Osteoblast (primary cell): ENCODE results near the gene CYP46A1. TPM values are rescaled to one million over a fixed set of nuclear protein-coding genes. Genes with fewer than 3 reads are reported as not detected.

ENCODE experiments used
- DNase-seq: peaks from one replicate; pipeline ENCODE4 v3.0.0; 2011; ENCODE audit warnings: low spot score, mixed read lengths; ENCODE audit not compliant: insufficient read length; ENCODE audit errors: missing footprints
- H2AFZ ChIP-seq: 2 replicates; pipeline ENCODE4 v1.6.0; 2011; ENCODE audit warnings: mild to moderate bottlenecking, low read length
- H3K27ac ChIP-seq: 2 replicates; pipeline ENCODE4 v1.5.1; 2011; ENCODE audit warnings: mild to moderate bottlenecking, low read depth, low read length, moderate library complexity
- H3K27me3 ChIP-seq: 2 replicates; pipeline ENCODE4 v1.6.0; 2012; ENCODE audit warnings: mild to moderate bottlenecking, control low read depth, inconsistent platforms, low read length, moderate library complexity; ENCODE audit not compliant: insufficient read depth
- H3K36me3 ChIP-seq: 2 replicates; pipeline ENCODE4 v1.5.1; 2011; ENCODE audit warnings: mild to moderate bottlenecking, low read length, control low read depth, moderate library complexity; ENCODE audit not compliant: insufficient read depth
- H3K4me1 ChIP-seq: 2 replicates; pipeline ENCODE4 v1.5.1; 2011; ENCODE audit warnings: mild to moderate bottlenecking, low read length, control low read depth, moderate library complexity; ENCODE audit not compliant: insufficient read depth
- H3K4me2 ChIP-seq: 2 replicates; pipeline ENCODE4 v1.6.0; 2011; ENCODE audit warnings: mild to moderate bottlenecking, low read length; ENCODE audit not compliant: insufficient read depth
- H3K4me3 ChIP-seq: fragments of 200-600 bp; sonication (generic); 3 replicates; pipeline ENCODE4 v1.5.1; 2012; ENCODE audit warnings: mild to moderate bottlenecking, low read length, inconsistent platforms; ENCODE audit not compliant: insufficient read depth
- H3K79me2 ChIP-seq: 2 replicates; pipeline ENCODE4 v1.6.0; 2012; ENCODE audit warnings: mild to moderate bottlenecking, low read length, control low read depth, inconsistent platforms; ENCODE audit not compliant: insufficient read depth
- H3K9me3 ChIP-seq: 2 replicates; pipeline ENCODE4 v1.5.1; 2011; ENCODE audit warnings: low read depth, low read length, control low read depth
- H4K20me1 ChIP-seq: 2 replicates; pipeline ENCODE4 v1.6.0; 2012; ENCODE audit warnings: mild to moderate bottlenecking, low read length, control low read depth; ENCODE audit not compliant: insufficient read depth
- CTCF ChIP-seq: IDR thresholded peaks from 2 replicates; pipeline ENCODE4 v1.5.1; 2011; ENCODE audit warnings: mild to moderate bottlenecking, low read depth, low read length, moderate library complexity; ENCODE audit errors: extremely low read depth
- total RNA-seq: library from RNA; depleted of rRNA; stranded (reverse); fragments of >200 nt; gene quantifications from 2 replicates; pipeline ENCODE4 v1.2.3, GENCODE V29; 2012

The CYP46A1 gene
- total RNA-seq, 1 donor, result 0.36 TPM

DNA sequence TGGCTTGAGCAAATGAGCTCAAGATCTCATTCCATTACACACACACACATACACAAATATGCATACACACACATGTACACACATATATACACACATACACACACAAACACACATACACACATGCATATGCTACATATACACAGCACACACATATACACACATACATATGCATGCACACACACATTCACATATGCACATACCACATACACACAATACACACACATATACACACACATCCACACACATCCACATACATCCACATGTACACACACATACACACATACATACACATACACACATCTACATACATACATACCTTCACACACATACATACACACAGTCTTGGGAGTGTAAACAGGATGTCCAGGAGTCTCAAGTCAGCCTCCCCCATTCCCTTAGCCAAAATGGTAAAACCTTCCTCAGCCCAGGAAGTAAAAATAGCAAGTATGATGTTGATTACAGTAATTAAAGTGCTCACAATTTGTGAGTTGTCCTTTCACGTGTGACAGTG, 26.4 kb upstream of the CYP46A1 start:
- no peaks in the 10 kb centered on the region for H3K79me2 ChIP-seq
- H3K4me3 ChIP-seq, result no peak overlapping the region

DNA sequence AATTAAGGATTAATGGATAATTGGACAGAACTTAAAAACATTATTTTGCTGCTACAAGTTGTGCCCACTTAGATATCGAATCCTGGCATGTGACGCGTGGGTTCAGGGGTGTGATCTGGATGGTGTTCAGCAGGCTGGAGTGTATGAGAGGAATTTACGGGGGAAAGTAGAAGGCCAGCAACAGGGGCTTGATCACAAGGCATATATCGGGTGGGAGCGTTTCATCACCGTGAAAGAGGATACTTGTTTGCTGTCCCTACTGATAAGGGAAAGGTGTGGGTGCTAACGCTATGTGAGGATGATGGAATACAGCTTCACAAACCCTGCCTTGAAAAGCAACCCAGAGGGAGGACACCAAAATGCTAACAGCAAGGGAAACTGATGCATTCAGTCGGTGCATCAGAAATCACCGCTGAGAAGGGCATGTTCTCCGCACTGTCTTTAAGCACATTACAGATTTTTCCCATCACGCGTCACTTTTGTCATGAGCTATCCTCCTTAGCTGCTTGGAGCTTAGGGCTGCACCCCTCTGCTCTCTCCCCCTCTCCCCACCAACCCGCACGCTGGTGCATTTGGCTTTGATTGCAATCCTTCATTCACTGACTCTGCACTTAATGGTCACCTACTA, 25.8 kb upstream of the CYP46A1 start:
- H3K79me2 ChIP-seq, result no peaks in the 10 kb centered on the region
- H3K4me1 ChIP-seq, result peaks cover 12% of the 10 kb centered on the region
- TF ChIP-seq CTCF, result no peak
- H4K20me1 ChIP-seq, result peaks cover 9% of the 10 kb centered on the region
- no peak overlapping the region for H3K4me2 ChIP-seq
- no peaks in the 10 kb centered on the region for H3K27me3 ChIP-seq
- no peak overlapping the region for H2AFZ ChIP-seq
- H3K4me3 ChIP-seq, result no peak overlapping the region
- peak; percentile 52 for DNase-seq
- H3K36me3 ChIP-seq, result peaks cover 6% of the 10 kb centered on the region
- H3K27ac ChIP-seq, result no peak overlapping the region
- H3K9me3 ChIP-seq, result no peaks in the 10 kb centered on the region

More for the DNA sequence above, 26.4 kb upstream of the CYP46A1 start:
- Histone ChIP-seq H3K4me1 (peaks cover 12% of the 10 kb centered on the region), H2AFZ (no peak overlapping the region), H3K27me3 (no peaks in the 10 kb centered on the region), H3K36me3 (no peaks in the 10 kb centered on the region), H4K20me1 (peaks cover 9% of the 10 kb centered on the region), H3K4me2 (no peak overlapping the region), H3K27ac (no peak overlapping the region), H3K9me3 (no peaks in the 10 kb centered on the region)
- peak; percentile 71 for DNase-seq
- no peak for TF ChIP-seq CTCF

DNA sequence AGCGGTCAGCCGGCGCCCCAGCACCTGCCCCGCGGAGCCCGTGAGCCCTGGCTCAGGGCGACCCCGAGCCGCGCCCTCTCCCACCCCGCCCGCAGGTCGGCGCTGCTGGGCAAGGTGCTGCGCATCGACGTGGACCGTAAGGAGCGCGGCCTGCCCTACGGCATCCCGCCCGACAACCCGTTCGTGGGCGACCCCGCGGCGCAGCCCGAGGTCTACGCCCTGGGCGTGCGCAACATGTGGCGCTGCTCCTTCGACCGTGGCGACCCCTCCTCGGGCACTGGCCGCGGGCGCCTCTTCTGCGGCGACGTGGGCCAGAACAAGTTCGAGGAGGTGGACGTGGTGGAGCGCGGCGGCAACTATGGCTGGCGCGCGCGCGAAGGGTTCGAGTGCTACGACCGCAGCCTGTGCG, 24.8 kb upstream of the CYP46A1 start:
- no peak overlapping the region for H3K27ac ChIP-seq
- H3K4me3 ChIP-seq, result no peak overlapping the region
- peaks cover 10% of the 10 kb centered on the region for H3K36me3 ChIP-seq
- no peaks in the 10 kb centered on the region for H3K27me3 ChIP-seq
- H2AFZ ChIP-seq, result no peak overlapping the region
- peaks cover 9% of the 10 kb centered on the region for H4K20me1 ChIP-seq
- no peak for TF ChIP-seq CTCF
- no peaks in the 10 kb centered on the region for H3K9me3 ChIP-seq
- peaks cover 12% of the 10 kb centered on the region for H3K4me1 ChIP-seq
- no peak overlapping the region for H3K4me2 ChIP-seq
- no peaks in the 10 kb centered on the region for H3K79me2 ChIP-seq
- peak; percentile 50 for DNase-seq

DNA sequence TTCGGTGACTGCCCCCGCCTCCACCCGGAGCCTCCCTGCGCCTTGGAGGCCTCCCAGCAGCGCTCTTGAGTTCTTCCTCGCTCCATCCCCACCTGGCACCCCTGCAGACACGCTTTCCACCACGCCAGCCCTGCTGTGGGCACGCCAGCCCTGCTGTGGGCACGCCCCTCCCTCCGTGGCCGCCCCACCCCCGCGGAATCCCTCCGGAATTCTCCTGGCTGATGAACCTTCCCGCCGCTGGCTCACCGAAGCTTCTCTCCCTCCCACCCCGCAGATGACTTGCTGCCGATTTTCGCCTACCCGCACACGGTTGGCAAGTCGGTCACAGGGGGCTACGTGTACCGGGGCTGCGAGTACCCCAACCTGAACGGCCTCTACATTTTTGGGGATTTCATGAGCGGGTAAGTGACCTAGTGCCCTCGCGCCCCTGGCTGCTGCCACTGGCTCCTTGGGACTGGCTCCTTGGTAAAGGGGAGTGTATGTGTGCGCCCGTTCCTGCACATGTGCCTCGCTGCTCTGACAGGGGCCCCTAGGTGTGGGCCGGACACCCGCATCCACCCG, 24.0 kb upstream of the CYP46A1 start:
- H3K9me3 ChIP-seq, result no peaks in the 10 kb centered on the region
- peak; percentile 81 for DNase-seq
- no peak overlapping the region for H3K27ac ChIP-seq
- no peak overlapping the region for H2AFZ ChIP-seq
- TF ChIP-seq CTCF, result no peak
- no peaks in the 10 kb centered on the region for H3K79me2 ChIP-seq
- H4K20me1 ChIP-seq, result peaks cover 9% of the 10 kb centered on the region
- H3K36me3 ChIP-seq, result peaks cover 10% of the 10 kb centered on the region
- H3K4me2 ChIP-seq, result no peak overlapping the region
- H3K27me3 ChIP-seq, result no peaks in the 10 kb centered on the region
- H3K4me3 ChIP-seq, result no peak overlapping the region
- H3K4me1 ChIP-seq, result peaks cover 8% of the 10 kb centered on the region
